H1 (cell line): ENCODE results near the gene IL2RG.

Experiments used
- CEBPB ChIP-seq: IDR thresholded peaks from 2 replicates; pipeline ENCODE4 v1.6.1; 2012; ENCODE audit warnings: low read depth, low read length
- POLR2A ChIP-seq, 2 experiments: IDR thresholded peaks; 1 replicate in 1 of 2; 2 replicates in 1 of 2; pipeline ENCODE4 v1.6.1; 2011; ENCODE audit warnings: low read depth in 2 of 2, low read length in 2 of 2, mild to moderate bottlenecking in 2 of 2; ENCODE audit errors: control extremely low read depth in 1 of 2
- SRF ChIP-seq: IDR thresholded peaks from 2 replicates; pipeline ENCODE4 v1.6.1; 2011; ENCODE audit warnings: mild to moderate bottlenecking, low read depth, low read length, moderate library complexity

DNA sequence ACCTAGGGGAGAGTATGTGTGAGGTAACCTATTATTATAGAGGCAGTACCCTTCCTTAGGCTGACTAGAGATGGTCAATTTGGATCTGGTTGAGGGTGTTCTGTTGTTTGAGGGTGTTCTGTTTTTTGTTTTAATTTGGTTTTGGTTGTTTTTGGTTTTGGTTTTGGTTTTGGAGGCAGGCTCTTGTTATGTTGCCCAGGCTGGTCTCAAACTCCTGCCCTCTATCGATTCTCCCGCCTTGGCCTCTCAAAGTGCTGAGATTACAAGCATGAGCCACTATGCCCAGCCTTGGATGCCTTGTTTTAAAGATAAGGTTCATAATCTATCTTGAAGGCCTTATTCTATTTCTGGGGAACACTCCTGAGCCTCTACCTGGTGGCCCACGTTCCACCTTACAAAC, 5.7 kb downstream of the IL2RG start:
- TF ChIP-seq CEBPB, result no peak
- TF ChIP-seq SRF, result no peak
- no peak for TF ChIP-seq POLR2A (IDR thresholded peaks at IDR 0.05; ENCODE audit: control extremely low read depth in 1 of 2, low read depth in 2 of 2, low read length in 2 of 2)
